ENCODE data around the gene IPPK.
"Not testable (repeated sequence)": the region's sequence is repeated elsewhere in the genome, so short reads cannot be mapped to it uniquely, and the experiment has no call there.

Gene IPPK

GRCh38 chr9:92612292-92612691 lies 57.6 kb downstream of the IPPK start:
- no peak for DNase-seq

GRCh38 chr9:92611621-92612285 lies 58.2 kb downstream of the IPPK start:
- DNase-seq: no peak

GRCh38 chr9:92610470-92611420 lies 59.2 kb downstream of the IPPK start:
- no peak for DNase-seq

GRCh38 chr9:92608909-92609445 lies 61.0 kb downstream of the IPPK start:
- DNase-seq: no peak

- DNase-seq: no peak
Observed at GRCh38 chr9:92608241-92608908, 61.6 kb downstream of the IPPK start.

GRCh38 chr9:92607773-92608172 lies 62.2 kb downstream of the IPPK start:
- no peak for DNase-seq

GRCh38 chr9:92607088-92607487 lies 62.8 kb downstream of the IPPK start:
- no peak for DNase-seq

- no peak for DNase-seq
Observed at GRCh38 chr9:92605224-92605623, 64.7 kb downstream of the IPPK start.

- no peak for DNase-seq
Observed at GRCh38 chr9:92603990-92604389, 65.9 kb downstream of the IPPK start.

- DNase-seq: no peak
Observed at GRCh38 chr9:92603100-92603499, 66.8 kb downstream of the IPPK start.

- DNase-seq: no peak
Observed at GRCh38 chr9:92602413-92602812, 67.5 kb downstream of the IPPK start.

- no peak for DNase-seq
Observed at GRCh38 chr9:92601451-92601850, 68.5 kb downstream of the IPPK start.

GRCh38 chr9:92600462-92601261 lies 69.3 kb downstream of the IPPK start:
- DNase-seq: no peak

GRCh38 chr9:92599938-92600461 lies 69.9 kb downstream of the IPPK start:
- DNase-seq: no peak

- no peak for DNase-seq
Observed at GRCh38 chr9:92598382-92598781, 71.5 kb downstream of the IPPK start.

- DNase-seq: no peak
Observed at GRCh38 chr9:92595930-92596329, 74.0 kb downstream of the IPPK start.

GRCh38 chr9:92595075-92595474 lies 74.9 kb downstream of the IPPK start:
- not testable (repeated sequence) for DNase-seq

GRCh38 chr9:92592946-92593861 lies 76.7 kb downstream of the IPPK start:
- no peak for DNase-seq

GRCh38 chr9:92592537-92592936 lies 77.4 kb downstream of the IPPK start:
- no peak for DNase-seq

- no peak for DNase-seq
Observed at GRCh38 chr9:92590377-92590776, 79.6 kb downstream of the IPPK start.

- no peak for DNase-seq
Observed at GRCh38 chr9:92589923-92590322, 80.0 kb downstream of the IPPK start.

Measured in stimulated activated naive CD4-positive, alpha-beta T cell treated with Interleukin-2 at 50 U/mL for 16 hours (primary cell).